ENCODE measurements around the gene PPEF1.

- TF ChIP-seq POLR2A (IDR thresholded peaks at IDR 0.05; ENCODE audit: low read depth, low read length) (no peak), TAF1 (IDR thresholded peaks at IDR 0.05; ENCODE audit: borderline replicate concordance, low read depth, low read length) (no peak), POLR2AphosphoS5 (IDR thresholded peaks at IDR 0.05; ENCODE audit: low read depth, low read length) (no peak)
These were observed 117.9 kb downstream of the PPEF1 start for GRCh38 chrX:18825375-18825774.

All from GM12892 (cell line).